IMR-90 (cell line): ENCODE data around the gene NCKAP5L. TPM values are rescaled to one million over a fixed set of nuclear protein-coding genes. Genes with fewer than 3 reads are reported as not detected.

Experiments
- ATAC-seq: fragments of 200-7000 bp; cut with Tn5 transposase; 2 replicates; pipeline ENCODE4 v1.9.1; 2020; ENCODE audit warnings: low read depth, mild to moderate bottlenecking, moderate library complexity
- BruUV-seq: library from RNA; stranded (reverse); fragments of 400-500 nt; replicated peaks from 2 replicates; lab custom pipeline; 2021; lab: Mats Ljungman, UMichigan
- CTCF ChIA-PET: fragments of 300-600 bp; formaldehyde crosslinking; extraction: SDS; loops from one replicate; lab custom pipeline; 2021; ENCODE audit warnings: antibody characterized with exemption; lab: Yijun Ruan, JAX
- POLR2A ChIA-PET: fragments of 300-600 bp; sonication (Branson Sonifier 250); formaldehyde crosslinking; loops from one replicate; lab custom pipeline; 2022; ENCODE audit warnings: antibody characterized with exemption; ENCODE audit not compliant: unreplicated experiment; lab: Charles Lee
- DNase-seq: peaks from one replicate; pipeline ENCODE4 v3.0.0; 2013
- H2AFZ ChIP-seq: replicated peaks from 2 replicates; pipeline ENCODE3; 2013; ENCODE audit warnings: low read length, mild to moderate bottlenecking; ENCODE audit not compliant: poor library complexity
- H2AK5ac ChIP-seq: 2 replicates; pipeline ENCODE4 v1.6.1; 2013; ENCODE audit warnings: low read depth, low read length, inconsistent platforms
- H2AK9ac ChIP-seq: replicated peaks from 2 replicates; pipeline ENCODE3; 2013; ENCODE audit warnings: mild to moderate bottlenecking, low read depth, low read length, moderate library complexity; ENCODE audit not compliant: poor library complexity
- H2BK120ac ChIP-seq: 2 replicates; pipeline ENCODE4 v1.6.1; 2013; ENCODE audit warnings: low read depth, low read length, inconsistent platforms
- H2BK15ac ChIP-seq: 3 replicates; pipeline ENCODE4 v1.6.1; 2013; ENCODE audit warnings: low read depth, low read length, inconsistent platforms
- H2BK20ac ChIP-seq: 2 replicates; pipeline ENCODE4 v1.6.1; 2013; ENCODE audit warnings: low read depth, mild to moderate bottlenecking, inconsistent platforms, low read length, moderate library complexity
- H2BK5ac ChIP-seq: 2 replicates; pipeline ENCODE4 v1.6.1; 2013; ENCODE audit warnings: mild to moderate bottlenecking, low read depth, low read length, inconsistent platforms; ENCODE audit not compliant: poor library complexity, severe bottlenecking
- H3K14ac ChIP-seq: replicated peaks from 2 replicates; pipeline ENCODE4 v1.6.1; 2013; ENCODE audit warnings: low read depth, low read length, inconsistent platforms
- H3K18ac ChIP-seq: 2 replicates; pipeline ENCODE4 v1.6.1; 2013; ENCODE audit warnings: low read depth, low read length, control low read depth
- H3K23ac ChIP-seq: 2 replicates; pipeline ENCODE4 v1.6.1; 2013; ENCODE audit warnings: low read depth, low read length, inconsistent platforms
- H3K27ac ChIP-seq: 2 replicates; pipeline ENCODE4 v1.5.1; 2013; ENCODE audit warnings: mild to moderate bottlenecking, control low read depth, low read length; ENCODE audit not compliant: insufficient read depth
- H3K27me3 ChIP-seq: 2 replicates; pipeline ENCODE4 v1.6.1; 2013; ENCODE audit warnings: low read length; ENCODE audit not compliant: control insufficient read depth, insufficient read depth
- H3K36me3 ChIP-seq: 2 replicates; pipeline ENCODE4 v1.6.1; 2013; ENCODE audit warnings: low read length, mixed read lengths; ENCODE audit not compliant: control insufficient read depth, insufficient read depth
- H3K4ac ChIP-seq: 2 replicates; pipeline ENCODE4 v1.6.1; 2013; ENCODE audit warnings: low read depth, low read length, inconsistent platforms
- H3K4me1 ChIP-seq: 2 replicates; pipeline ENCODE4 v1.6.1; 2013; ENCODE audit warnings: low read length, mixed read lengths; ENCODE audit not compliant: control insufficient read depth, insufficient read depth
- H3K4me2 ChIP-seq: 2 replicates; pipeline ENCODE4 v1.6.1; 2013; ENCODE audit warnings: low read depth, mild to moderate bottlenecking, control low read depth, low read length, moderate library complexity
- H3K4me3 ChIP-seq: 2 replicates; pipeline ENCODE4 v1.5.1; 2013; ENCODE audit warnings: low read depth, mild to moderate bottlenecking, control low read depth, low read length, moderate library complexity; ENCODE audit not compliant: insufficient read depth
- H3K56ac ChIP-seq: 2 replicates; pipeline ENCODE4 v1.6.1; 2013; ENCODE audit warnings: low read length, inconsistent platforms; ENCODE audit not compliant: insufficient read depth; ENCODE audit errors: extremely low read depth
- H3K79me1 ChIP-seq, 2 experiments: 2 replicates each; pipeline ENCODE4 v1.6.1; 2013; ENCODE audit warnings: low read length in 2 of 2, inconsistent platforms in 1 of 2, low read depth in 1 of 2
- H3K9ac ChIP-seq: 2 replicates; pipeline ENCODE4 v1.6.1; 2013; ENCODE audit warnings: low read depth, low read length, control low read depth
- H3K9me1 ChIP-seq: 2 replicates; pipeline ENCODE4 v1.6.1; 2013; ENCODE audit warnings: low read length, inconsistent platforms; ENCODE audit not compliant: insufficient read depth
- H3K9me3 ChIP-seq: 2 replicates; pipeline ENCODE4 v1.6.1; 2013; ENCODE audit warnings: low read length; ENCODE audit not compliant: control insufficient read depth, insufficient read depth
- H4K20me1 ChIP-seq: 2 replicates; pipeline ENCODE4 v1.6.1; 2013; ENCODE audit warnings: low read length, inconsistent platforms; ENCODE audit not compliant: insufficient read depth
- H4K5ac ChIP-seq: 2 replicates; pipeline ENCODE4 v1.6.1; 2013; ENCODE audit warnings: mild to moderate bottlenecking, low read depth, low read length, control low read depth
- H4K8ac ChIP-seq, 2 experiments: 2 replicates each; pipeline ENCODE4 v1.6.1; 2013; ENCODE audit warnings: low read depth in 2 of 2, low read length in 2 of 2, control low read depth in 1 of 2, inconsistent platforms in 1 of 2
- H4K91ac ChIP-seq: 2 replicates; pipeline ENCODE4 v1.6.1; 2013; ENCODE audit warnings: low read depth, low read length, inconsistent platforms; ENCODE audit not compliant: insufficient read depth
- BHLHE40 ChIP-seq: fragments of 150-350 bp; IDR thresholded peaks from 2 replicates; pipeline ENCODE4 v1.6.1; 2016; ENCODE audit warnings: mild to moderate bottlenecking, low read depth, low read length
- CEBPB ChIP-seq: IDR thresholded peaks from 2 replicates; pipeline ENCODE4 v1.6.1; 2012; ENCODE audit warnings: low read depth, low read length, improper control_type of control experiment
- CHD1 ChIP-seq: IDR thresholded peaks from 2 replicates; pipeline ENCODE4 v1.6.1; 2012; ENCODE audit warnings: low read depth, low read length, improper control_type of control experiment
- FOS ChIP-seq: fragments of 150-350 bp; IDR thresholded peaks from 2 replicates; pipeline ENCODE4 v1.6.1; 2016; ENCODE audit warnings: low read depth, low read length
- MAFK ChIP-seq: IDR thresholded peaks from 2 replicates; pipeline ENCODE4 v1.6.1; 2012; ENCODE audit warnings: low read depth, low read length, improper control_type of control experiment
- MAZ ChIP-seq: IDR thresholded peaks from 2 replicates; pipeline ENCODE4 v1.6.1; 2012; ENCODE audit warnings: low read depth, mild to moderate bottlenecking, low read length, improper control_type of control experiment, moderate library complexity, borderline replicate concordance
- MXI1 ChIP-seq: IDR thresholded peaks from 2 replicates; pipeline ENCODE4 v1.6.1; 2012; ENCODE audit warnings: low read depth, mild to moderate bottlenecking, low read length, moderate library complexity, borderline replicate concordance
- NFE2L2 ChIP-seq: fragments of 150-350 bp; IDR thresholded peaks from 2 replicates; pipeline ENCODE4 v1.6.1; 2016; ENCODE audit warnings: low read depth, mild to moderate bottlenecking, low read length
- POLR2A ChIP-seq: IDR thresholded peaks from 2 replicates; pipeline ENCODE4 v1.6.1; 2012; ENCODE audit warnings: mild to moderate bottlenecking, low read depth, low read length
- RCOR1 ChIP-seq: IDR thresholded peaks from 2 replicates; pipeline ENCODE4 v1.6.1; 2012; ENCODE audit warnings: mild to moderate bottlenecking, low read length, improper control_type of control experiment; ENCODE audit not compliant: insufficient replicate concordance
- RFX5 ChIP-seq: IDR thresholded peaks from 2 replicates; pipeline ENCODE4 v1.8.0; 2012; ENCODE audit warnings: low read depth, mild to moderate bottlenecking, low read length, moderate library complexity
- SMC3 ChIP-seq: fragments of 150-350 bp; IDR thresholded peaks from 2 replicates; pipeline ENCODE4 v1.6.1; 2016; ENCODE audit warnings: low read depth, mild to moderate bottlenecking, antibody characterized with exemption, low read length, moderate library complexity
- WGBS, 2 experiments: methylation state at CpG; one replicate each; pipeline versions ENCODE4 v1.1.5 to v1.1.7; 2013; ENCODE audit warnings: missing lambda C conversion rate in 2 of 2; ENCODE audit not compliant: insufficient read length in 1 of 2; ENCODE audit errors: extremely low coverage in 2 of 2; 5-methylcytosine and 5-hydroxymethylcytosine counted together
- dilution Hi-C: fragments of 300-500 bp; cut with HindIII; formaldehyde crosslinking; loops from one replicate; pipeline ENCODE4 v1.14.3; 2018; ENCODE audit warnings: low sequenced_read_pairs; ENCODE audit not compliant: unreplicated experiment
- in situ Hi-C: fragments of 300-500 bp; cut with MboI; formaldehyde crosslinking; loops from 3 replicates; pipeline ENCODE4 v1.14.3; 2019; ENCODE audit warnings: low sequenced_read_pairs, inconsistent platforms, mixed read lengths
- intact Hi-C: fragments of 100-400 bp; cut with micrococcal nuclease; formaldehyde crosslinking; loops from 2 replicates; pipeline ENCODE4 v1.10.0; 2022
- polyA plus RNA-seq, 3 experiments: library from polyadenylated mRNA; depleted of rRNA; stranded (reverse); fragments of >200 nt; gene quantifications; 2 replicates each; pipeline ENCODE4 v1.2.3, GENCODE V29; 2012; ENCODE audit warnings: low replicate concordance in 1 of 3
- total RNA-seq: library from RNA; depleted of rRNA; stranded (reverse); fragments of >200 nt; gene quantifications from 2 replicates; pipeline ENCODE4 v1.2.3, GENCODE V29; 2012
- TF ChIP-seq, protein P1 (sequence below): conservative IDR thresholded peaks from 2 replicates; pipeline ENCODE4 v1.5.1; 2012; ENCODE audit warnings: mild to moderate bottlenecking, low read depth, low read length, improper control_type of control experiment

NCKAP5L gene
- total and polyA plus RNA-seq, 2 of the 4 experiments (the other 2 are of a cell fraction): 6.1 to 14.4 TPM

DNA sequence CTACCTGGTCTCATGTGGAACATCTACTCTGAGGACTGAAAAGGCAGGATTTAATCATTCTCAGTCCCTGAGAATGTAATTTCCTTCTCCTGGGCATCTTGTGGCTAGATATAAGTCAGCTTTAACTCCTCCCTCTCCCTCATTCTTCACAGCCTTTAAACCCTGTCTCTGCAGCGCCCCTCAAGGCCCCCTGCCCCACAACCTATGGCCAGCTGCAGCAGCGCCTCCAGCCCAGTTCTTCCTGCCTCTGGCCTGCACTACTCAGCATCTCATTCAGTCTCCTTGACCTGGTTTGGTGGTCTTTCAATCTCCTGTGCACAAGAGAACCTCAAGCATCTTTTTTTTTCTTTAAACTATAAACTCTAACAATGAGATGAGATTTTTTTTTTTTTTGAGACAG lies 29.3 kb downstream of the NCKAP5L start:
- H3K9me1 ChIP-seq: no peaks in the 10 kb centered on the region; the same call in 1 of the 2 replicates
- no peak for ATAC-seq
- no peak overlapping the region for H3K4ac ChIP-seq
- H2AFZ ChIP-seq: no peak overlapping the region
- H3K79me1 ChIP-seq: peaks cover 0 to 5% of the 10 kb centered on the region in 2 experiments; a peak in 1 of 4 replicates
- no peak for DNase-seq
- peaks cover 11% of the 10 kb centered on the region; the same call in 1 of the 2 replicates for H4K20me1 ChIP-seq
- no peak overlapping the region for H3K18ac ChIP-seq
- TF ChIP-seq NFE2L2 (no peak), RCOR1 (no peak), BHLHE40 (no peak), RFX5 (no peak), CHD1 (no peak), MAZ (no peak), MXI1 (no peak), FOS (no peak), MAFK (no peak), CEBPB (no peak), SMC3 (no peak), POLR2A (no peak)
- TF ChIP-seq, protein P1, sequence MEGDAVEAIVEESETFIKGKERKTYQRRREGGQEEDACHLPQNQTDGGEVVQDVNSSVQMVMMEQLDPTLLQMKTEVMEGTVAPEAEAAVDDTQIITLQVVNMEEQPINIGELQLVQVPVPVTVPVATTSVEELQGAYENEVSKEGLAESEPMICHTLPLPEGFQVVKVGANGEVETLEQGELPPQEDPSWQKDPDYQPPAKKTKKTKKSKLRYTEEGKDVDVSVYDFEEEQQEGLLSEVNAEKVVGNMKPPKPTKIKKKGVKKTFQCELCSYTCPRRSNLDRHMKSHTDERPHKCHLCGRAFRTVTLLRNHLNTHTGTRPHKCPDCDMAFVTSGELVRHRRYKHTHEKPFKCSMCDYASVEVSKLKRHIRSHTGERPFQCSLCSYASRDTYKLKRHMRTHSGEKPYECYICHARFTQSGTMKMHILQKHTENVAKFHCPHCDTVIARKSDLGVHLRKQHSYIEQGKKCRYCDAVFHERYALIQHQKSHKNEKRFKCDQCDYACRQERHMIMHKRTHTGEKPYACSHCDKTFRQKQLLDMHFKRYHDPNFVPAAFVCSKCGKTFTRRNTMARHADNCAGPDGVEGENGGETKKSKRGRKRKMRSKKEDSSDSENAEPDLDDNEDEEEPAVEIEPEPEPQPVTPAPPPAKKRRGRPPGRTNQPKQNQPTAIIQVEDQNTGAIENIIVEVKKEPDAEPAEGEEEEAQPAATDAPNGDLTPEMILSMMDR: no peak
- ChIA-PET POLR2A (no interaction called here), CTCF (no interaction called here)
- H4K5ac ChIP-seq: no peak overlapping the region
- peaks cover 76% of the 10 kb centered on the region for H3K36me3 ChIP-seq
- H3K4me2 ChIP-seq: no peak overlapping the region
- H4K91ac ChIP-seq: no peak overlapping the region
- no peaks in the 10 kb centered on the region for H3K27me3 ChIP-seq
- H2BK20ac ChIP-seq: no peak overlapping the region
- no peak overlapping the region for H3K27ac ChIP-seq
- no peak overlapping the region for H2BK5ac ChIP-seq
- no peaks in the 10 kb centered on the region for H3K9me3 ChIP-seq
- in situ Hi-C loops: no loop called here
- no peak overlapping the region for H2BK15ac ChIP-seq
- H3K14ac ChIP-seq: no peak overlapping the region
- H2AK9ac ChIP-seq: no peak overlapping the region
- H3K23ac ChIP-seq: no peak overlapping the region
- no peak overlapping the region for H3K4me3 ChIP-seq
- H2AK5ac ChIP-seq: no peak overlapping the region
- H4K8ac ChIP-seq: no peak overlapping the region
- no TSS peak for BruUV-seq
- H3K56ac ChIP-seq: no peak overlapping the region
- dilution Hi-C loops: no loop called here
- no peaks in the 10 kb centered on the region for H3K4me1 ChIP-seq
- 60% methylated on average over 2 of the region's 2 CpGs; no CpG with 5 or more reads in 1 of the 2 experiments for WGBS, 2 experiments
- no peak overlapping the region for H2BK120ac ChIP-seq
- H3K9ac ChIP-seq: no peak overlapping the region
- intact Hi-C loops: no loop called here
